ENCODE results near the gene GALNT5. TPM values are rescaled to one million over a fixed set of nuclear protein-coding genes. Genes with fewer than 3 reads are reported as not detected.

Gene GALNT5
- total RNA-seq, 4 donors from 2014 or later, result 0.13 to 0.83 (median 0.17) TPM; not detected in 1

GRCh38 chr2:157312866-157313486 is 55.5 kb downstream of the GALNT5 start:
- WGBS, result 92% methylated on average over 1 of the region's 1 CpG
- Histone ChIP-seq H3K4me1 (no peaks in the 10 kb centered on the region), H3K27ac (replicated peaks in 1 of 4) (no peak overlapping the region), H3K36me3 (no peaks in the 10 kb centered on the region), H3K27me3 (no peaks in the 10 kb centered on the region), H3K9me3 (no peaks in the 10 kb centered on the region), H3K4me3 (no peak overlapping the region)
- DNase-seq (ENCODE audit: extremely low spot score), result no peak
- no peak for TF ChIP-seq POLR2AphosphoS5 (IDR thresholded peaks at IDR 0.05)
- no peak for TF ChIP-seq EP300 (IDR thresholded peaks at IDR 0.05)
- no peak for TF ChIP-seq POLR2A (IDR thresholded peaks at IDR 0.05; ENCODE audit: low read depth)
- TF ChIP-seq CTCF (IDR thresholded peaks at IDR 0.05), result no peak
- intact Hi-C loops (cut with DNase I), result no loop called here

- H3K4me3 ChIP-seq, result no peak overlapping the region
- no peaks in the 10 kb centered on the region for H3K4me1 ChIP-seq
- H3K27me3 ChIP-seq, result no peaks in the 10 kb centered on the region
- H3K36me3 ChIP-seq, result no peaks in the 10 kb centered on the region
- intact Hi-C loops (cut with DNase I), result no loop called here
- no peak overlapping the region for H3K27ac ChIP-seq (replicated peaks in 1 of 4)
- no peak for DNase-seq (ENCODE audit: extremely low spot score)
- H3K9me3 ChIP-seq, result no peaks in the 10 kb centered on the region
- 74% methylated on average over 4 of the region's 4 CpGs for WGBS
- TF ChIP-seq EP300 (IDR thresholded peaks at IDR 0.05) (no peak), CTCF (IDR thresholded peaks at IDR 0.05) (no peak), POLR2AphosphoS5 (IDR thresholded peaks at IDR 0.05) (no peak), POLR2A (IDR thresholded peaks at IDR 0.05; ENCODE audit: low read depth) (no peak)
Observed at GRCh38 chr2:157315901-157316300, 58.4 kb downstream of the GALNT5 start.

GRCh38 chr2:157318884-157319283 is 61.4 kb downstream of the GALNT5 start:
- intact Hi-C loops (cut with DNase I), result no loop called here
- no peak overlapping the region for H3K4me3 ChIP-seq
- TF ChIP-seq POLR2A (IDR thresholded peaks at IDR 0.05; ENCODE audit: low read depth), result no peak
- no peak for TF ChIP-seq POLR2AphosphoS5 (IDR thresholded peaks at IDR 0.05)
- no peak for TF ChIP-seq EP300 (IDR thresholded peaks at IDR 0.05)
- no peak for TF ChIP-seq CTCF (IDR thresholded peaks at IDR 0.05)
- no peak for DNase-seq (ENCODE audit: extremely low spot score)
- no peaks in the 10 kb centered on the region for H3K36me3 ChIP-seq
- no peak overlapping the region for H3K27ac ChIP-seq (replicated peaks in 1 of 4)
- 95% methylated on average over 2 of the region's 2 CpGs for WGBS
- H3K9me3 ChIP-seq, result no peaks in the 10 kb centered on the region
- H3K4me1 ChIP-seq, result no peaks in the 10 kb centered on the region
- no peaks in the 10 kb centered on the region for H3K27me3 ChIP-seq

- Histone ChIP-seq H3K9me3 (no peaks in the 10 kb centered on the region), H3K4me3 (no peak overlapping the region), H3K27me3 (no peaks in the 10 kb centered on the region), H3K4me1 (no peaks in the 10 kb centered on the region), H3K27ac (replicated peaks in 1 of 4) (no peak overlapping the region), H3K36me3 (no peaks in the 10 kb centered on the region)
- WGBS, result 72% methylated on average over 2 of the region's 2 CpGs
- DNase-seq (ENCODE audit: extremely low spot score), result no peak
- TF ChIP-seq POLR2A (IDR thresholded peaks at IDR 0.05; ENCODE audit: low read depth) (no peak), EP300 (IDR thresholded peaks at IDR 0.05) (no peak), CTCF (IDR thresholded peaks at IDR 0.05) (no peak), POLR2AphosphoS5 (IDR thresholded peaks at IDR 0.05) (no peak)
- intact Hi-C loops (cut with DNase I), result loop anchor here (10.0 kb wide), 1 partner anchor 695 kb away; no protein-coding TSS in a partner anchor
Observed at GRCh38 chr2:157319795-157320194, 62.3 kb downstream of the GALNT5 start.

- TF ChIP-seq POLR2AphosphoS5 (IDR thresholded peaks at IDR 0.05) (no peak), POLR2A (IDR thresholded peaks at IDR 0.05; ENCODE audit: low read depth) (no peak), CTCF (IDR thresholded peaks at IDR 0.05) (no peak), EP300 (IDR thresholded peaks at IDR 0.05) (no peak)
- no peaks in the 10 kb centered on the region for H3K36me3 ChIP-seq
- no peaks in the 10 kb centered on the region for H3K27me3 ChIP-seq
- no peaks in the 10 kb centered on the region for H3K9me3 ChIP-seq
- H3K4me1 ChIP-seq, result no peaks in the 10 kb centered on the region
- no peak overlapping the region for H3K4me3 ChIP-seq
- no peak for DNase-seq (ENCODE audit: extremely low spot score)
- H3K27ac ChIP-seq (replicated peaks in 1 of 4), result no peak overlapping the region
- intact Hi-C loops (cut with DNase I), result loop anchor here (10.0 kb wide), 1 partner anchor 694 kb away; no protein-coding TSS in a partner anchor
Observed at GRCh38 chr2:157320409-157320808, 62.9 kb downstream of the GALNT5 start.

Data from esophagus muscularis mucosa (tissue), 4 donors.